Hippocampal formation (tissue), 2 donors: Measurements from ENCODE around the gene HMX1.

Source experiments
- DNase-seq, 2 donors: peaks; one replicate each; lab custom pipeline; 2025; lab: John Stamatoyannopoulos, UW

Gene HMX1

GRCh38 chr4:8910100-8910821, 38.6 kb upstream of the HMX1 start:
- no peak for DNase-seq

DNA sequence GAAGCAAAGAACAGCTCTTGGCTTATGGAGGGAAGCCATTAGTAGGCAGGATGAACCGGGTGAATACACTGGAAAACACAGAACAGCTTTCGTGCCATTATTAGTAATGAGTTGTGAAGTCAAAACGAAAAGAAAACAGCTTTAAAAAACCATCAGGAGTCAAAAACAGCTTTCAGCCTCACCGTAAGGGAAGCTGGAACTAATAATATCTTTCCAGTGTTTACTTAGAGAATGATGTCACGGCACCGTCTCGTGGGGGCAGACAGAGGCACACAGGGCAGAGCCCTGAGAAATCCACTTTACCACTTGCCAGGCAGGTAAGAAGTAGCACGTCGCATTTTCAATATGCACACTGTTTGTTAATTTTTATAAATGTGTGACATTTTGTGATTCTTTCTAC, 37.9 kb upstream of the HMX1 start:
- DNase-seq = no peak

GRCh38 chr4:8908206-8908893, 36.7 kb upstream of the HMX1 start:
- no peak for DNase-seq

- DNase-seq = no peak
These were observed 36.1 kb upstream of the HMX1 start for GRCh38 chr4:8907596-8908205.

DNA sequence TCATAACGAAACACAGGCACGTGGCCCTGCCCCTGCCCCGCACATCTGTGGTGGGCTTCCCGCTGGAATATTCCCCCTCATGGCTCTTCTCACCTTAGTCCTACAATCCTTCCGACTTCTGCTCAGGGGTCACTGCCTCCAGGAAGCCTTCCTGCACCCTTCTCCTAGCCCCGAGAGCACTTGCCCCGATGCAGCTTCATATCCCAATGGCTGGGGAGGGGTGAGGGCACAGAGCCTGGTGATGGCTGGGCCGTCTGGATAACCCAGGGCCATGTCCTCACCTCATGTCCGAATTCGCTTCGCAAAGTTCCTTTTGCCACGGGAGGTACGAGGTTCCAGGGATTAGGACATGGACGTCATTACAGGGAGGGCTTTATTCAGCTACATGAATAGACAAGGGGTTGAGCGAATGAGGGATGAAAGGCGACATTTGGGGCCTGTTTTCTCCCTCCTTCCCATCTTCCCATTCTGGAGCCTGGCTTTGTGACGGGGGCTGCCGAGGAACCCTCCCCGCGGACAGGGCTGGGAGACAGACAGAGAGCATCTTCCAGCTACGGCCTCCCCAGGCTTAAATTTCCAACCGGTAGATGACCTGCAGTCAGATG, 35.5 kb upstream of the HMX1 start:
- DNase-seq = no peak

DNA sequence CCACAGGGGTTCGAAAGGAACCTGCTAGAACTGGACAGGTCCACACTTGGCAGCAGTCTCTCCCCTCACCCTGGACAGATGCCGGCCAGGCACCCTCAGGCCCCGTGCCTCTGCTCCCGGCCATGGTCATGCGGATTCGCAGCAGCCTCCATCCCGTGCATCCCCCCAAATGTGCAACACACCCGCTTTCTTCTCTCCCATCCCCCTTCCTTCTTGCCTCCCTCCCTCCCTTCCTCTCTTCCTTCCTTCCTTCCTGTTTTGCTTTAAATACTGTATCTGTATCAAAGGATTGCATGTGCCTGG, 35.0 kb upstream of the HMX1 start:
- no peak for DNase-seq

- no peak for DNase-seq
These were observed 34.4 kb upstream of the HMX1 start for GRCh38 chr4:8905773-8906667.

DNA sequence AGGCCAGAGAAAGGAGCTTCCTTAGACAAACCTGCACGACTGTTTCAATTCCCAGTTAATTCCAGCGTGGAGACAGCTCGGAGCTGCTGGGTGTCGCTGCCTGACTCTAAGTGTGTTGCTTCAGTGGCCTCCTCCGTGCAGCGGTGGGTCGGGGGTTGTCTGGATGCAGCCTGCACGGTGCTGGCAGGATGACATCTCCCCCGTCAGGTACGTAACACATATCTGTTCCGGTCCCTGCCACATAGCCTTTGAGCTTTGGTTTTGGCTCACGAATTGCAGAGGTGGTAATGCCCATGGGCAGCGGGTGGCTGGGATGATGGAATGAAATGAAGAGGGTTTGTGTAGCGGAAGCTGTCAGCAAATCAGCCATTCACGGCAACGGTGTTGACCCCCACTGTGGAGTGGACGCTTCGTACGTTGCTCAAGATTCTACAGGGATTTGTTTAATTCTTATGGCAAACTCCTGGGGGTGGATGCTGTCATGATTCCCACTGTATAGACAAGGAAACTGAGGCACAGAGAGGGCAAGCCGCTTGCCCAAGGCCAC, 33.7 kb upstream of the HMX1 start:
- no peak for DNase-seq

- no peak for DNase-seq
These were observed 33.0 kb upstream of the HMX1 start for GRCh38 chr4:8904666-8905065.

GRCh38 chr4:8904041-8904501, 32.4 kb upstream of the HMX1 start:
- no peak for DNase-seq

DNA sequence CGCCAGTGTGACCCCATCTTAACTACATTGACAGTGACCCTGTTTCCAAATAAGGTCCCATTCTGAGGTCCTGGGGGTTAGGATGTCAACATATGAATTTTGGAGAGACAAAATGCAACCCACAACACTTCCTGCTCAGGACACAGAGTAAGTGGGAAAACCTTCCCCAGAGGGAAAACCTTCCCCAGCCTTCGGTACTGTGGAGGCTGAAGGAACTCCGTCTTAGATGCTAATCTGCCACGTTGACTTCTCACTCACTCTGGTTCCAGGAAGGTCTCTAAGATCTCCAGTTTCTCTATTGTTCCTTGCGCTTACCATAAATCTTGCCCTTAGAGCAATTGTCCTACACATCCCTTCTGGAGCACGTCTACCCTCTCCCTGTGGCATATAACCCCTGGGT, 29.7 kb upstream of the HMX1 start:
- no peak for DNase-seq

DNA sequence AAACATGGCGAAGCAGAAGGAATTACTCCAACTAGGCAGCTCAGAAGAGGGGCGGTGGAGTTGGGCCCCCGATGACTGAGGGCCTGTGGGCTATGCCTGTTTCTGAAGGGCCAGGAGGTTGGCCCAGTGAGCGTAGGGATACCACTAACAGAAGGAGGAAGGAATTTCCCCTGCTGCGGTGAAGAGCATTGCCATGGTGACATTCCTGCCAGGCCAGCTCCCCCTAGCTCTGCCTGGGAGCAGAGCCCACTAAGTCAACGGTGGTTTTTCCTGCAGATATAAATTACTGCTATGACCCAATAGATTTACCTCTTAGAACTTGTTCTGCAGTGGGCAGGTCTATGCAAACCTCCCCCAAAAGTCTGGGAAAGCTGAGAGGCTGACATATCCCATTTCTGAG, 28.9 kb upstream of the HMX1 start:
- no peak for DNase-seq

GRCh38 chr4:8898419-8898818, 26.8 kb upstream of the HMX1 start:
- no peak for DNase-seq

DNA sequence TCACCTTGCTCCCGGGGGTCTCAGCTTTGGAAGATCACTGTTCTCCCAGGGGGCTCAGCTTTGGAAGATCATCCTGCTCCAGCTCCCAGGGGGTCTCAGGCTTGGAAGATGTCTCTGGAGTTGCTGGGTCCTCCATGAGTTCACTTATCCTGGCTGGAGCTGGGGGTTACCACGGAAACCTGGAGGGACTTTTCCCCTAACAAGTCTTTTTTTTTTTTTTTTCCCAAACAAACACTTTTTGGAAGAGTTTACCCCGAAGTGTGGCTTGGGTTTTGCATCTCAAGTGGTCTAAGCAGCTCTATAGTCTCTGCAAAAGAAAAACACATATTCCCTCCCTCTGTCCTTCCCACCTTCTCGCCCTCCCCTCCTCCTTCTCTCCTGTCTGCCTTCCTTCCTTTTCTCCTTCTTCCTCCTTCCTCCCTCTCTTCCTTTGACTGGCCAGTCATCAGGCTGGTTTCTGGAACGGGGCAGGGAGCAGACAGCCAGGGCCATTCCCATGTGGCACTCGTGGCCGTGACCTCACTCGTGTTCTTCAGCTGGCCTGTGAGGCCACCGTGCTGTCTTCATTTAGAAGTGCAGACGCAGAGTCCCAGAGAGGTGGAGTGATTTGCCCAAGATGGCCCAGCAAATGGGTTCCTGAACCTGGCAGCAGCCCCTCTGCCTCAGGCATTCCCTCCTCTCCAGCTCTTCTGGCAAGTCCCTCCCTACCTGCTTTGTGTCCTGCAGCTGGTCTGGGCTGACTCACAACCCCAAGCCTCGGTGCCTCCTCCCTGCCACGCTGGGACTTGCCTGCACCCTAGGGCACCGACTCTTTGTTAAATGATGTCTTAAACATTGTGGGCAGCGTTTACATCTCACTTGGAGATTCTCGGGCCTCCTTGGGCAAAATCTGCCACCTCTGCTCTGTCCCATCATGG, 25.9 kb upstream of the HMX1 start:
- no peak for DNase-seq

- DNase-seq = no peak
These were observed 24.9 kb upstream of the HMX1 start for GRCh38 chr4:8896506-8896905.

DNA sequence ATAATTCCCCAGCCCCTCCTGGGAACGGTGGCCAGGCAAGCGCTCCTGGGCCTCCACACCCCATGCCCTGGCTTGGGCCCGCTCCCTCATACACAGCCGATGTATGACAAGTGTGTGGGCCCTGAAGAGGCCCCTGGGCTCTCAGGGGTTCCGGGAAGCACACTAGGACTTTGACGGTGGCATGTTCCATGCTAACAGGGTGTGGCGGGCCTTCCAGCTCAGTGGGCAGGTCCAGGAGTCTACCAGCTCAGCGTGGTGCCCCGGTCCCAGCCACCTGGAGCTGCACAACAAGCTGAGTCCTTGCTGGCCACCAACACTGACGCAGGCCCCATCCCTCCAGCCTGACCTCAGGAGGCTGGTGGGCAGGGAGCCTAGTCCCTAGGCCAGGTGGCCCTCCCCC, 24.4 kb upstream of the HMX1 start:
- no peak for DNase-seq

DNA sequence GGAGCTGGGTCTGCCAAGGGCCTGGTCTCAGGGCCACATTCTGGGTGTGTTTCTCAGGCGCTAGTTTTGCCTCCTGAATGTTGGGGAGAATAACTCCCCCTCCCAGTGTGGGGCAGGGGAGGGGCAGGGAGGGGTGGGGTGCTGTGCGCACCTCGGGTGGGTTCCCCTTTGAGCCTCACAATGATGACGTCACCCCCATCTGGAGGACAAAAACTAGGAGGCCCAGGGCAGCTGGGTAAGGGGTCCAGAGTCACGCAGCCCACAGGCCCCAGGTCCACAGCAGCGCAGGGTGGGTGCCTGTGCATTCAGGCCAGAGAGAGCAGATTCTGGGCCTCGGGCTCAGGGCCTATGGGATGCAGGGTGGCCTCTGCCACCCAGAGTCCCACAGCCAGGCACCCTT, 23.7 kb upstream of the HMX1 start:
- no peak for DNase-seq

- DNase-seq = no peak
These were observed 22.8 kb upstream of the HMX1 start for GRCh38 chr4:8894424-8894816.

DNA sequence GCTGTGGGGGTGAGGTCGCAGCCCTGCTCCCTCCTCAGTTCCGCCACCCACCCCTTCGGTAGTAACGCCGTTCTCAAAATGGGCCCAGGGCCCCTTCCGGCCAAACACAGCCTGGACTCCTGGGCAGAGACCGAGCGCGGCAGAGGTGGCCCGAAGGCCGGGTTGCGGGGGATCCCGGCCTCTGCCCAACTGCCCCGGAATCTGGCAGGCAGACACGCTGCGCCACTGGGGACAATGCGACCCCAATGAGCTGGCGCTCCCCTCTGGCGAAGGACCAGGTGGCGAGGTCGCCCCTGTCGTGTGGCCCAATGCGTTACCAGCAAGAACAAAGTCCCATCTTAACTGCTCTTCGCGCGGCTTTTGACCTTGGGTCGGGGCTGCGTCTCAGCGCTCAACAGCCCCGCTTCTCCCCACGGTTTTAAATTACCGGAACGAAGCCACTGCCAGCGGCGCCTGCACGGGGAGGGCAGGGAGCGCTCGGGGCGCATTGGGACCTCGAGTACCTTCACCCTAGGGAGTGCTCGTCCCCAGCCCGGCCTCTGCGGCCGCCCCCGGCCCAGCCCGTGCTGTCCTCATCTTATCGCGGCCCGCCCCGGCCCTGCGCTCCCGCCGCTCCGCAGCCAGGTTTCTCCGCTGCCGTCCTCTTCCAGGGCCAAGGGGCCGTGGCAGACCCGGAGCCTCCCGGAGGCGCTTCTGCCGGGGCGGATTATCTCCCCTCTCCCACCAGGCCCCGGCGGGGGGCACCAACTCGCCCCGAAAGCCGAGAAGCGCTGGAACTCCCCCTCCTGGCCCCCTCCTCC, 22.2 kb upstream of the HMX1 start:
- DNase-seq = no peak

- DNase-seq = no peak
These were observed 21.6 kb upstream of the HMX1 start for GRCh38 chr4:8893227-8893623.
